Stimulated activated CD4-positive, alpha-beta T cell treated with anti-CD3 and anti-CD28 coated beads, Interleukin-4, amount 100 ng/mL, for 4 hours (primary cell): ENCODE data around the gene FYB2.

Experiments
- DNase-seq, 2 experiments: peaks; one replicate each; pipeline ENCODE4 v3.0.0-alpha.2; 2020

The FYB2 gene

DNA sequence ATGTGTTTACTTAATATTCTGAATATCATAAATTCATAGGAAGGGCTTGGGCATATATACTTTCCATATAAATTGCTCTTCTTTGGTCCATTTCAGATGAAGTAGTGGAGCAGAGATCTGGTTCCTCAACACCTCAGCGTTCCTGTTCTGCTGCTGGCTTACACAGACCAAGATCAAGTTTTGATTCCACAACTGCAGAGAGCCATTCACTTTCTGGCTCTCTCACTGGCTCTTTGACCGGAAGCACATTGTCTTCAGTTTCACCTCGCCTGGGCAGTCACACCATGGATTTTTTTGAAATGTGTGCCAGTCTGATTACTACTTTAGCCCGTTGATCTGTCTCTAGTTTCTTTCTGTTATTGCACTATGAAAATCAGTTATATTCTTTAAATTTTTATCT is 111.8 kb downstream of the FYB2 start:
- DNase-seq = no peak

DNA sequence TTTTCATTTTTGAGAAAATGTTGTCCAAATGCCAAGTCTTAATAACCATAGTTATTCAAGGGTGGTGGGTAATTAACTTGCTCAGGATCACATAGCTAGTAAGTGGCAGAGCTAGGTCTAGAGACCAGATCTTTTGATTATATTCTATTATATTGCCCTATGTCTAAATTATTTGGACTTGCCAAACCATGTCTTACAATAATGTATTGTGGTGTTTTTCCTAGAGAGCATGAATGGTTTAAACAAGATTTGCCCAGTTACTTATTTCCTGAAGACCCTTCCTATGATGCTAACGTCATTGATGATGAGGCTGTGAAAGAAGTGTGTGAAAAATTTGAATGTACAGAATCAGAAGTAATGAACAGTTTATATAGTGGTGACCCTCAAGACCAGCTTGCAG is 115.5 kb downstream of the FYB2 start:
- DNase-seq = no peak

DNA sequence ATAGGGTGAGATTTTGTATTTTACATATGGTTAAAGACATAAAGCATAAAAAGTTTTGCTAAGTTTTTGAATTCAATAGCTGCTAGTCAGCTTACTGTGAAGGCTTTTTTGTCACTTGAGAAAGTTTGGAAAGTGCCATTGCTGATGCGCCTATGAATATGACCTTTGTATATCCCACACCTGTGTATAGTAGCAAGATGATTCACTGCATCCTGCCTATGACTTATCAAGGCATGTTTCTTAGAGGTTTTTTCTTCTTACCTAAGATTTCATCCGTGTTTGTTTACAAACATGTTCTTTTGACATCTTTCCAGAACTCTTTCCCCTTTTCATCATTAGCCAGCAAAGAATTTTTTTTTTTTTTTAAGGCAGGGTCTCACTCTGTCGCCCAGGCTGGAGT is 122.5 kb downstream of the FYB2 start:
- no peak for DNase-seq

DNA sequence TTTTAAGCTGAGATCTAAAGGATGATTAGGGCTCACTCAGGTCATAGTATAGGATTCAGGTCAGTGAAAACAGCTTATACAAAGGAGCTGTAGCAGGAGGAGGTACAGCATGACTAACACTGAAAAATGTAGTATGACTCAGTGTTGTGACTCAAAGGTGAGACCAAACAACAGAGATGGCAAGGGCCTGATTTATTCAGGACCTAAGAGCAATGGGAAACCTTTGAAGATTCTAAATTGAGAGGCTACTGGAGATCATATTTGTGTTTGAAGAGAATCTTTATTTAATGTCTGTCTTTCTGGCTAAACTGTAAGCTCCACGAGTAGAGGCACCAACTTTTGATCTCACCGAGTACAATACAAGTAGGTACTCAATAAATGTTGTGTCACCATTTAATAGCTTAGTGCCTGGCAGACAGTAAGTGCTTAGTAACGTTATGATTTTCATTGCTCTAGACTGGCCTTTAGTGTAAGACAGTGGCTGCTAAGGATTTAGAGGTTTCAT is 130.6 kb downstream of the FYB2 start:
- DNase-seq = no peak

DNA sequence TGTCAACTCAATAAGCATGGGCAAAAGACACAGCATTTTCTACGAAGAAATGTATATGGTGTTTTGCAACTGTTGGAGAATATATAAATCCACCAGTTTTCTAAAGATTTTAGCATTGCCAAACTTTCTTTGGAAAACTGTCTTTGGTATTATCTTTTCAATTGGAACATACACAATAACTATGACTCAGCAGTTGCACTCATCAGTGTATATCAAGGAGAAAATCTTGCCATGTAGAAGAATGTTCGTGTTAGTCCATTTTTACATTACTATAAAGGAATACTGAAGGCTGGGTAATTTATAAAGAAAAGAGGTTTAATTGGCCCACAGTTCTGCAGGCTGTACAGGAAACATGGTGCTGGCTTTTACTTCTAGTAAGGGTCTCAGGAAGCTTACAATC is 133.0 kb downstream of the FYB2 start:
- no peak for DNase-seq

DNA sequence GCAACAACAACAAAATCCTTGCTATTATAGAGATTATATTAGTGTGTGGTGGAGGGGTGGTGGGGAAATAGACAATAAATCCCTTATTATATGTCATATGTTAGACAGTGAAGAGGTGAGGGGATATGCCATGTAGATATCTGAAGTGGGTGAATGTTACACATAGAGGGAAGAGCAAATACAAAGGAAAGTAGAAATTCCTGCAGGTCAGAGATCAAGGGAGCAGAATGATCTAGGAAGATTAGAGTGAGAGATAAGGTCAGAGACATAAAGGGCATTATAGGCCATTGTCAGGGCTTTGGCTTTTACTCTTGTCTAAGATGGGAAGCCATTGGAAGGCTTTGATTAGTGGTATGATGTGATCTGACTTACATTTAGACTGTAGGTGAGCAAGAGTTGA is 135.6 kb downstream of the FYB2 start:
- no peak for DNase-seq

DNA sequence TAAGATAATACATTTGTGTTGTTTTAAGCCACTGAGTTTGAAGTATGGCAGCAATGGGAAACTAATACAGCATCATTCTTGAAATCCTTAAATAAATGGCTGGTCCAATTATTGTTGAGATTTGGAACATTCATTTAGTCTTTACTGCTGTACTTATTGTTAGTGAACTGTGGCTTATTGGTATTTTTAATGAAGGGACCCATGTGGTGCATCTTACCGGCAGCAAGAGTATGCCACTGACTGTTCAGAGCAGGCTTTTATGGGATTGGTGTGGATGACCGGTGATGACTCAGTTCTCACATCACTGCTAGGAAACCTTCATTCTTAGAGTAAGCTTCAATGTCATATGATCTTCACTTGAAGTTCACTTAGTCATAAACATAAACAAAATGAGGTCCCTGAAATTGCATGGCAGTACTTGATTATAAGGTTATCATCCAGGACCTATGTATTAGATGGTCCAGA is 142.6 kb downstream of the FYB2 start:
- DNase-seq = no peak

DNA sequence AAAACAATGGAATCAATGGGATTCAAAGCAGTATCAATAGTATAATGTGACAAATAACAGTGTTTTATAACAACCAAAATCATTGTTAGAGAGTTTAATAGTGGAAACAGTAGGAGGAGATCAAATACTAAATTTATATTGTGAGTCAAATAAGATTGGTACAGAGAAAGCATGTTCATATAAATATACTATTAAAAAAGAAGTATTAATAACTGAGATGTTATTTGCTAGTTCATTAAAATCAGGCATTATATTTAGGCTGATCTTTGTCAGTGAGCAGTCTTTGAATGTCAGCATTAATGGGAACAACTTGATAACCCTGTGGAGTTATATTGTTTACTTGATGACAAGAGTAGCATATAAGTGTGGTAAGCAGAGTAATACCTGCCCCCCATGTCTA is 143.4 kb downstream of the FYB2 start:
- no peak for DNase-seq

DNA sequence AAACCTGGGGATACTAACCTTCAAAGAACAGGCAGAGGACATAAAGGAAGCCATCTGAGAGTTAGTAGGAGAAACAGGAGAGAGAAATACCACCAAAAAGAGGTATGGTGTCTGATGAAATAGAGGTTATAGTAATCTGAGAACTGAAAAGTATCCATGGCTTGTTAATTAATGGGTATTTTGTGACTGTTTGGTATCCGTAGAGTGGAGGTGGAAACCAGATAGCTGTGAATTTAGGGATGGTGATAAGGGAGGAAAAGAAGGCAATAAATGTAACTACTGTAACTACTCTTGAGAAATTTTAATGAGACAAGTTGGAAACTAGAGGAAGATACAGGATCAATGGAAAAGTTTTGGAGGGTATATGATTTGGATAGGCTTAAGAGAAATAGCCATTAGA is 146.6 kb downstream of the FYB2 start:
- DNase-seq = no peak

DNA sequence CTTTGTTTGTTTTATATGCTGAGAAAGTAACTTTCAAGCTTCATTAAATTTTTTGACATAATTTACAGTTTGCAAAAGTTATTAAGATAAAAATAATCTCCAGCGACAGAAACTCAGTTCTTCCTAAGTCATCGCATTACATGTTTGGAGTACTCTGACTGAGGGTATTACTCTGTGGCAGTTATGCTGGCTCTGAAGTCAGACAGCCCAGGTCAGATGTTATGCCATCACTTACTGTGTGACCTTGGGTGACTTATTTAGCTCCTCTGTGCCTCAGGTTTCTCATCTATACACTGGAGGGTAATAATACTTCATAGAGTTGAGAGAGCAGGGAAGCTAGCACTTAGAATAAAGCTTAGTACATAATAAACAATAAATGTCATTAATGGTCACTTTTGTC is 147.7 kb downstream of the FYB2 start:
- no peak for DNase-seq

DNA sequence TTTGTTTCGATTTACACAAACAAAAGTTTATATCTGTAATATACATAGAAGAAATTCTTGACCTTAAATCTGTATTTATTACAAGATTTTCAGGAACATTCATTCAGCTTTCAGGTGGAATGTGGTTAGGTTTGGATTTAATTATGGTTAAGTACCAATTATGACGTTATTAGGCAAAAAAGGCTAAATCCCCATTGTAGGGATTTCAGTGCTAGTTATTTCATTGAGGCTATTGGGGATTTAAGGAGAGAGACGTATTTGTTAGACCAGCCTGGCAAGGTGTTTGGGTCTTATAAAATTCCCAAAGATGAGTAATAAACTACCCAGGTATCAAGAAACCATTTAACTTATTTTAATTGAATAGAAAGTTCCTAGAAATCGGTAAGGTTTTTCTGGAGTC is 148.1 kb downstream of the FYB2 start:
- no peak for DNase-seq

DNA sequence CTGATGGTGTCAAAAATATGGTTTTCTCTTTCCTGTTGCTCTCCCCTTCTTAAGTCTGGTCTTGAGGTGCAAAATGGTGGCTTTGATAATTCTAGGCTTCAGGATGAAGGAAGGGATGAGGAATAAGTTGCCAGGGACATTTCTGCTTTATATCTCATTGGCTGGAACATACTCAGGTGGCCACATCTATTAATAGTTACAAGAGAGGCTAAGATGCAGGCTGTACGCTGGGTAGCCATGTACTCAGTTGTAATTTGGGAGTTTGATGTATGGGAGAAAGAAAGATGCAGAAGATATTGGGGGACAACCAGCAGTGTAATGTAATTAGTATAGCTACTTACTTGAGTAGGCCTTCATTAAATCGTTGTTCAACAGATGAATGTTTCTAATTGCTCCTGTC is 148.9 kb downstream of the FYB2 start:
- no peak for DNase-seq
